Caki2 (cell line): Measurements from ENCODE around the gene UGGT2. TPM values are rescaled to one million over a fixed set of nuclear protein-coding genes. Genes with fewer than 3 reads are reported as not detected.
"Not testable (repeated sequence)": the region's sequence is repeated elsewhere in the genome, so short reads cannot be mapped to it uniquely, and the experiment has no call there.

ENCODE experiments used
- DNase-seq: peaks from one replicate; pipeline ENCODE4 v3.0.0-alpha.2; 2015; ENCODE audit warnings: low read depth
- in situ Hi-C: cut with HindIII; loops from 2 replicates; pipeline ENCODE4 v1.10.0; 2016; ENCODE audit warnings: low sequenced_read_pairs, low pct_unique_long_range_greater_than_20kb, mixed read lengths
- total RNA-seq: library from RNA; depleted of rRNA; stranded (reverse); fragments of >200 nt; shearing (Covaris generic); gene quantifications from 2 replicates; pipeline ENCODE4 v1.2.3, GENCODE V29; 2014; ENCODE audit warnings: low replicate concordance

Gene UGGT2
- total RNA-seq, 1 experiment from 2014 or later: 31.4 TPM

GRCh38 chr13:95845656-95846055 is 207.5 kb downstream of the UGGT2 start:
- in situ Hi-C loops, DNase-seq: not testable (repeated sequence)

- no peak for DNase-seq
- in situ Hi-C loops: no loop called here
Measured at GRCh38 chr13:95842898-95843297, 210.3 kb downstream of the UGGT2 start.

GRCh38 chr13:95841894-95842293 is 211.3 kb downstream of the UGGT2 start:
- in situ Hi-C loops: no loop called here
- no peak for DNase-seq

GRCh38 chr13:95834134-95834765 is 219.0 kb downstream of the UGGT2 start:
- peak; percentile 35 for DNase-seq
- in situ Hi-C loops: no loop called here

- DNase-seq: peak; percentile 15
- in situ Hi-C loops: no loop called here
Measured at GRCh38 chr13:95833719-95834118, 219.5 kb downstream of the UGGT2 start.

GRCh38 chr13:95833126-95833525 is 220.1 kb downstream of the UGGT2 start:
- no peak for DNase-seq
- in situ Hi-C loops: no loop called here

DNA sequence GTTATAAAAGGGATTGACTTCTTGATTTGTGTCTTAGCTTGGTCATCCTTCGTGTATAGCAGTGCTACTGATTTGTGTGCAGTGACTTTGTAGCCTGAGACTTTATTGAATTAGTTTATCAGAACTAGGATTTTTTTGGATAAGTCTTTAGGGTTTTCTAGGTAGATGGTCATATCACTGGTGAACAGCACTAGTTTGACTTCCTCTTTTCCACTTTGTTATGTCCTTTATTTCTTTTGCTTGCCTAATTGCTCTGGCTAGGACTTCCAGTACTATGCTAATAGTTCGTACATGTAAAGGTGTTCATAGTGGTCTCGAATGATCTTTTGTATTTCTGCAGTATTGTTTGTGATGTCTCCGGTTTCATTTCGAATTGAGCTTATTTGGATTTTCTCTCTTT is 230.9 kb downstream of the UGGT2 start:
- in situ Hi-C loops: no loop called here

DNA sequence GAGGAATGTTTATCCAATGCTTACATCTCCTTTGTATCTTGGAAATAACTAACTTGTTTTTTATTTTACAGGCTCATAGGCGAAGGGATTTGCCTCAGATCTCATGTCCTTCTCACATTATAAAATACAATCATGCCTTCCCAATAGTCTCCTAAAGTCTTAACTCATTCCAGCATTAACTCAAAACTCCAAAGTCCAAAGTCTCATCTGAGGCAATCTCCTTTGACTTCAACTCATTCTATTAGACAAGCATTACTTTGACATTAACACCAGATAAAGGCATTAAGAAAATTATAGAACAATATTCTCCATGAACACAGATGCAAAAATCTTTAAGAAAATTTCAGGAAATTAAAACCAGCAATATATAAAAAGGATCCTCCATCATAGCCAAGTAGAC is 238.7 kb downstream of the UGGT2 start:
- in situ Hi-C loops: no loop called here
- no peak for DNase-seq

More for the DNA sequence above, 230.9 kb downstream of the UGGT2 start:
- DNase-seq: no peak

- in situ Hi-C loops: no loop called here
- no peak for DNase-seq
Measured at GRCh38 chr13:95813139-95813538, 240.1 kb downstream of the UGGT2 start.

GRCh38 chr13:95809429-95809828 is 243.8 kb downstream of the UGGT2 start:
- in situ Hi-C loops: no loop called here
- no peak for DNase-seq

DNA sequence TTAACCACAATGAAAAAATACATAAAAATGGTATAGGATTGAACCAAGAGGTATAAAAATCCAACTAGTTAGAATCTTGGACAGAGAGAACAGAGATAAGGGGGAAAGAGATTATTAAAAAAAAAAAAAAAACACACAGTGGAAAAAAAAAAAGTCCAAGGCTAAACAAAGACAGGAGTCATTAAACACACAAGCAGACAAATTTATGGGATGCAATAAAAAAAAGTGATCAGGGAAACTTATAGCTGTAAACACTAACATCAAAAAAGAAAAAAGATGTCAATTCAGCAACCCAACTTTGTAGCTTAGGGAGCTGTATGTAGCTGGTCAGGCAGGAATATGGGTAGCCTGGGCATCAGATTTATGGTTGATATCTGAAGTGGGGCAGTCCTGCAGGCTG is 247.3 kb downstream of the UGGT2 start:
- in situ Hi-C loops: no loop called here
- DNase-seq: no peak

- in situ Hi-C loops: no loop called here
- DNase-seq: no peak
Measured at GRCh38 chr13:95801825-95802224, 251.4 kb downstream of the UGGT2 start.

- no peak for DNase-seq
- in situ Hi-C loops: no loop called here
Measured at GRCh38 chr13:95800436-95800835, 252.8 kb downstream of the UGGT2 start.

GRCh38 chr13:95797016-95797415 is 256.2 kb downstream of the UGGT2 start:
- in situ Hi-C loops: no loop called here
- no peak for DNase-seq

GRCh38 chr13:95793781-95794180 is 259.4 kb downstream of the UGGT2 start:
- no peak for DNase-seq
- in situ Hi-C loops: no loop called here

DNA sequence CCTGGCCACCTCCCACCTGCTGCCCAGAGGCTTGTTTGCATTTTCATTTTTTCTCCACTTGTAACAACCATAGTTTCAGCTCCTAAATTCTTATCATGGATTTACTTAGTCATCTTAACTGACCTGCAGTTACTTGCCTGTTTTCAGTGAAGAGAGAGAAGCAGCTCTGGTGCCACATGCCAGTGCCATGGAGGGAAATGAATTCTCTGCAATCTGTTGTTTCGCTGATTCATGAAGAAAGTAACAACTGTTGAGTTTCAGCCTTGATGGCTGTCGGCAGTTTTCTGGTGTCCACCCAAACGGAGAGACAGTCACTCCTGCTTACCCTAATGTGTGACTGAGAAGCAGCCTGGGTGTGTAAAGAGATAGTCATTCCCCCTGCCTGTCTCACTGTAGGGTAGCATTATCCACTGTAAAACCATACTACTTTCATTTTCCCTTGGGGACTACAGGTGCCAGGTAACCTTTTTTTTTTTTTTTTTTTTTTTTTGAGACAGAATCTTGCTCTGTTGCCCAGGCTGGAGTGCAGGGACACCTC is 260.1 kb downstream of the UGGT2 start:
- in situ Hi-C loops: no loop called here
- DNase-seq: no peak

GRCh38 chr13:95791084-95791722 is 262.0 kb downstream of the UGGT2 start:
- no peak for DNase-seq
- in situ Hi-C loops: no loop called here

- in situ Hi-C loops, DNase-seq: not testable (repeated sequence)
Measured at GRCh38 chr13:95789315-95789714, 263.9 kb downstream of the UGGT2 start.

DNA sequence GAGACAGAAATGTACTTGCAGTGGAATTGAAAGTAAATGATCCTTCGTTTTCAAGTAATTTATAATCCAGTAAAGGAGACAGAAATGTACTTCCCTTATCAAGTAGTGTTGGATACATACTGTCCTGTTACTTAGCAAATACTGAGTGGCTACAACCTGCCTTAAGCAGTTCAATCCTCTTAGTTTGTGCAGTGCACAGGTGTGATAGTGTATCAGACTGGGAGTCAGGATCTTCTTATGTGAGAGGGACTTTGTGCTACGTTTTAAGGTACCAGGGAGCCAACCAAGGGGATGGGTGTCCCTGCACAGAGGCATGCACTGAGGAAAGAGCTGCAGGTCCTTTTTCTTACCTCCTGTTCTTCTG is 265.1 kb downstream of the UGGT2 start:
- in situ Hi-C loops: no loop called here
- DNase-seq: no peak
